ENCODE results near the gene ACSS1. TPM values are rescaled to one million over a fixed set of nuclear protein-coding genes. Genes with fewer than 3 reads are reported as not detected.

ACSS1 gene
- total and polyA plus RNA-seq, 5 donors from 2014 or later = 38.7 to 47.3 (median 40.1) TPM

DNA sequence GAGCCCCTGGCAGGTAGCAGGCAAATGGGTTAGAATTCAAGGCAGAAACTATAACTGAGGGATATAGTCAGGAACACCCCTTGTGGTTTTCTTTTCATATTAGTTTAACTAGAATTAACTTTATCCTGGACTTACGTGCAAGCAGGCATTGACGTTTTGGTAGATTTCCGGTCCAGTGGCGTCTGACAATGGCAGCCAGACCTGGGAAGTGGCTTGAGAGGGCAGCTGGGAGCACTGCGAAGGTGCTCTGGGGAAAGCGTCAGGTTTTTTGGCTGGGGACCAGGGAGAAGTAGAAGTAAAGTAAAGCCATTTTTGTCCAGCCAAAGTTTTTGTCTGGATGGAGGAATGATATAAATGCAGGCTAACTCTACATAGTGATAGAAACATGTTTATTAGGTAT, 8.4 kb upstream of the ACSS1 start:
- Histone ChIP-seq H3K27ac (ENCODE audit: insufficient read depth, low read length, poor library complexity, severe bottlenecking) (no peak overlapping the region), H3K4me3 (ENCODE audit: low read depth, low read length) (no peak overlapping the region), H3K36me3 (ENCODE audit: control insufficient read depth, insufficient read depth, low read length) (no peaks in the 10 kb centered on the region), H3K4me1 (ENCODE audit: control insufficient read depth, insufficient read depth, low read length, poor library complexity, severe bottlenecking) (peaks cover 6% of the 10 kb centered on the region), H3K27me3 (ENCODE audit: control insufficient read depth, insufficient read depth, low read length) (peaks cover 8% of the 10 kb centered on the region), H3K9me3 (ENCODE audit: control insufficient read depth in 2 of 2, low read length in 2 of 2) (no peaks in the 10 kb centered on the region)
- no peak for DNase-seq
- Mint-ChIP-seq H3K4me3 (no peak overlapping the region), H3K4me1 (peaks cover 0 to 9% (median 2%) of the 10 kb centered on the region in 4 donors), H3K9me3 (no peaks in the 10 kb centered on the region), H3K36me3 (no peaks in the 10 kb centered on the region), H3K27ac (no peak overlapping the region), H3K27me3 (peaks cover 44% of the 10 kb centered on the region)
- no peak for ATAC-seq (ENCODE audit: low read depth in 2 of 2)

- DNase-seq = peak; percentile 48 to 83 (median 74)
- Histone ChIP-seq H3K4me1 (ENCODE audit: control insufficient read depth, insufficient read depth, low read length, poor library complexity, severe bottlenecking) (peaks cover 6% of the 10 kb centered on the region), H3K36me3 (ENCODE audit: control insufficient read depth, insufficient read depth, low read length) (no peaks in the 10 kb centered on the region), H3K27me3 (ENCODE audit: control insufficient read depth, insufficient read depth, low read length) (peaks cover 6% of the 10 kb centered on the region), H3K4me3 (ENCODE audit: low read depth, low read length) (no peak overlapping the region), H3K27ac (ENCODE audit: insufficient read depth, low read length, poor library complexity, severe bottlenecking) (no peak overlapping the region), H3K9me3 (ENCODE audit: control insufficient read depth in 2 of 2, low read length in 2 of 2) (no peaks in the 10 kb centered on the region)
- no peak overlapping the region for H3K4me3 Mint-ChIP-seq
- ATAC-seq (ENCODE audit: low read depth in 2 of 2) = peak; percentile 73 to 78
- H3K4me1 Mint-ChIP-seq = peaks cover 0 to 12% (median 4%) of the 10 kb centered on the region in 4 donors
- H3K36me3 Mint-ChIP-seq = no peaks in the 10 kb centered on the region
- no peak overlapping the region for H3K27ac Mint-ChIP-seq
- H3K9me3 Mint-ChIP-seq = no peaks in the 10 kb centered on the region
- peaks cover 40% of the 10 kb centered on the region for H3K27me3 Mint-ChIP-seq
These were observed 7.8 kb upstream of the ACSS1 start for GRCh38 chr20:25065625-25066338.

GRCh38 chr20:25065072-25065624, 7.2 kb upstream of the ACSS1 start:
- Mint-ChIP-seq H3K4me1 (peaks cover 0 to 12% (median 6%) of the 10 kb centered on the region in 4 donors), H3K9me3 (no peaks in the 10 kb centered on the region), H3K27me3 (peaks cover 34% of the 10 kb centered on the region), H3K36me3 (peaks cover 3% of the 10 kb centered on the region), H3K27ac (no peak overlapping the region), H3K4me3 (no peak overlapping the region)
- Histone ChIP-seq H3K27me3 (ENCODE audit: control insufficient read depth, insufficient read depth, low read length) (peaks cover 6% of the 10 kb centered on the region), H3K4me1 (ENCODE audit: control insufficient read depth, insufficient read depth, low read length, poor library complexity, severe bottlenecking) (peaks cover 6% of the 10 kb centered on the region), H3K27ac (ENCODE audit: insufficient read depth, low read length, poor library complexity, severe bottlenecking) (no peak overlapping the region), H3K4me3 (ENCODE audit: low read depth, low read length) (no peak overlapping the region), H3K9me3 (ENCODE audit: control insufficient read depth in 2 of 2, low read length in 2 of 2) (no peaks in the 10 kb centered on the region), H3K36me3 (ENCODE audit: control insufficient read depth, insufficient read depth, low read length) (no peaks in the 10 kb centered on the region)
- DNase-seq = no peak
- ATAC-seq (ENCODE audit: low read depth in 2 of 2) = no peak

GRCh38 chr20:25064561-25065071, 6.7 kb upstream of the ACSS1 start:
- Mint-ChIP-seq H3K27me3 (peaks cover 29% of the 10 kb centered on the region), H3K27ac (peak overlapping the region in 1 of 3 donors; percentile 43), H3K9me3 (no peaks in the 10 kb centered on the region), H3K36me3 (peaks cover 3% of the 10 kb centered on the region), H3K4me1 (peaks cover 0 to 13% (median 6%) of the 10 kb centered on the region in 4 donors), H3K4me3 (peak overlapping the region in 1 of 4 donors; percentile 53)
- no peak for DNase-seq
- H3K36me3 ChIP-seq (ENCODE audit: control insufficient read depth, insufficient read depth, low read length) = no peaks in the 10 kb centered on the region
- no peak overlapping the region for H3K27ac ChIP-seq (ENCODE audit: insufficient read depth, low read length, poor library complexity, severe bottlenecking)
- H3K4me3 ChIP-seq (ENCODE audit: low read depth, low read length) = no peak overlapping the region
- H3K9me3 ChIP-seq (ENCODE audit: control insufficient read depth in 2 of 2, low read length in 2 of 2) = no peaks in the 10 kb centered on the region
- peaks cover 6% of the 10 kb centered on the region for H3K27me3 ChIP-seq (ENCODE audit: control insufficient read depth, insufficient read depth, low read length)
- no peak for ATAC-seq (ENCODE audit: low read depth in 2 of 2)
- peaks cover 6% of the 10 kb centered on the region for H3K4me1 ChIP-seq (ENCODE audit: control insufficient read depth, insufficient read depth, low read length, poor library complexity, severe bottlenecking)

GRCh38 chr20:25063981-25064380, 6.0 kb upstream of the ACSS1 start:
- Mint-ChIP-seq H3K4me1 (peaks cover 0 to 19% (median 9%) of the 10 kb centered on the region in 4 donors), H3K9me3 (no peaks in the 10 kb centered on the region), H3K4me3 (no peak overlapping the region), H3K36me3 (peaks cover 3% of the 10 kb centered on the region), H3K27me3 (peaks cover 28% of the 10 kb centered on the region), H3K27ac (no peak overlapping the region)
- Histone ChIP-seq H3K27ac (ENCODE audit: insufficient read depth, low read length, poor library complexity, severe bottlenecking) (no peak overlapping the region), H3K9me3 (ENCODE audit: control insufficient read depth in 2 of 2, low read length in 2 of 2) (no peaks in the 10 kb centered on the region), H3K36me3 (ENCODE audit: control insufficient read depth, insufficient read depth, low read length) (no peaks in the 10 kb centered on the region), H3K4me3 (ENCODE audit: low read depth, low read length) (no peak overlapping the region), H3K27me3 (ENCODE audit: control insufficient read depth, insufficient read depth, low read length) (peaks cover 2% of the 10 kb centered on the region), H3K4me1 (ENCODE audit: control insufficient read depth, insufficient read depth, low read length, poor library complexity, severe bottlenecking) (peaks cover 13% of the 10 kb centered on the region)
- DNase-seq (no peak), ATAC-seq (ENCODE audit: low read depth in 2 of 2) (no peak)

DNA sequence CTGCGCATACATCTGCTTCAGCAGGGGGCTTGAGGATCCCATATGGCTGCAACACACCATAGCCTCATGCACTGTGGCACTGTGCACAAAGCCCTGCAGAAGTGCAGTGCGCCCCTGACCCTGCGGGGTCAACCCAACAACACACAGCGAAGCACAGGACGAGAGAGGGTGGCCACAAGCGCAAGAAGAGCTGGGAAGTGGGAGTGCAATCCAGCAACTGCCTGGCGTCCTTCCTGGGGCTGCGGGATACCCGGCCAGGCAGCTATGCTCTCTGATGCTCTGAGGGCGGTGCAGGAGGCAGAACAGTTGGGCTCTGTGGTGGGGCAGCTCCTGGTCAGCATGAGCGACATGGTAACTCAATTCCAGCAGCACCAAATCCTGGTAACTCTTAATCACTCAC, 5.6 kb upstream of the ACSS1 start:
- Mint-ChIP-seq H3K9me3 (no peaks in the 10 kb centered on the region), H3K27me3 (peaks cover 28% of the 10 kb centered on the region), H3K4me1 (peaks cover 0 to 23% (median 11%) of the 10 kb centered on the region in 4 donors), H3K36me3 (peaks cover 3% of the 10 kb centered on the region), H3K27ac (no peak overlapping the region), H3K4me3 (peak overlapping the region in 1 of 4 donors; percentile 59)
- no peaks in the 10 kb centered on the region for H3K9me3 ChIP-seq (ENCODE audit: control insufficient read depth in 2 of 2, low read length in 2 of 2)
- DNase-seq (no peak), ATAC-seq (ENCODE audit: low read depth in 2 of 2) (no peak)
- no peaks in the 10 kb centered on the region for H3K36me3 ChIP-seq (ENCODE audit: control insufficient read depth, insufficient read depth, low read length)
- H3K27ac ChIP-seq (ENCODE audit: insufficient read depth, low read length, poor library complexity, severe bottlenecking) = no peak overlapping the region
- H3K4me1 ChIP-seq (ENCODE audit: control insufficient read depth, insufficient read depth, low read length, poor library complexity, severe bottlenecking) = peaks cover 17% of the 10 kb centered on the region
- peaks cover 2% of the 10 kb centered on the region for H3K27me3 ChIP-seq (ENCODE audit: control insufficient read depth, insufficient read depth, low read length)
- H3K4me3 ChIP-seq (ENCODE audit: low read depth, low read length) = no peak overlapping the region

- Histone ChIP-seq H3K4me1 (ENCODE audit: control insufficient read depth, insufficient read depth, low read length, poor library complexity, severe bottlenecking) (peaks cover 20% of the 10 kb centered on the region), H3K36me3 (ENCODE audit: control insufficient read depth, insufficient read depth, low read length) (no peaks in the 10 kb centered on the region), H3K9me3 (ENCODE audit: control insufficient read depth in 2 of 2, low read length in 2 of 2) (no peaks in the 10 kb centered on the region), H3K27me3 (ENCODE audit: control insufficient read depth, insufficient read depth, low read length) (peaks cover under 1% of the 10 kb centered on the region), H3K4me3 (ENCODE audit: low read depth, low read length) (no peak overlapping the region), H3K27ac (ENCODE audit: insufficient read depth, low read length, poor library complexity, severe bottlenecking) (no peak overlapping the region)
- peaks cover 3% of the 10 kb centered on the region for H3K36me3 Mint-ChIP-seq
- peaks cover 0 to 23% (median 11%) of the 10 kb centered on the region in 4 donors for H3K4me1 Mint-ChIP-seq
- H3K4me3 Mint-ChIP-seq = peak overlapping the region in 1 of 4 donors; percentile 59
- no peak overlapping the region for H3K27ac Mint-ChIP-seq
- H3K9me3 Mint-ChIP-seq = no peaks in the 10 kb centered on the region
- no peak for DNase-seq
- ATAC-seq (ENCODE audit: low read depth in 2 of 2) = no peak
- peaks cover 23% of the 10 kb centered on the region for H3K27me3 Mint-ChIP-seq
These were observed 4.9 kb upstream of the ACSS1 start for GRCh38 chr20:25062841-25063240.
